Endothelial cell of umbilical vein (primary cell): ENCODE measurements around the gene NHSL2. TPM values are rescaled to one million over a fixed set of nuclear protein-coding genes. Genes with fewer than 3 reads are reported as not detected.

ENCODE experiments used
- BruUV-seq: library from RNA; stranded (reverse); fragments of 400-500 nt; replicated peaks from 2 replicates; lab custom pipeline; 2021; lab: Mats Ljungman, UMichigan
- CTCF ChIA-PET: fragments of 300-600, 350-600 bp; sonication (Branson Sonifier 250); formaldehyde crosslinking; loops from one replicate; lab custom pipeline; 2021; ENCODE audit warnings: antibody characterized with exemption, inconsistent platforms; lab: Charles Lee
- POLR2A ChIA-PET: fragments of 300-600, 350-600 bp; sonication (Branson Sonifier 250); formaldehyde crosslinking; loops from one replicate; lab custom pipeline; 2021; ENCODE audit warnings: antibody characterized with exemption, inconsistent platforms; lab: Charles Lee
- DNase-seq: peaks from one replicate; pipeline ENCODE4 v3.0.0-alpha.2; 2011; ENCODE audit warnings: low read depth, low spot score
- FAIRE-seq: peaks from 2 replicates; lab custom pipeline; 2011; peaks lifted over from hg19 to GRCh38; lab: Jason Lieb, UNC
- H2AFZ ChIP-seq: 2 replicates; pipeline ENCODE4 v1.6.0; 2012; ENCODE audit warnings: low read depth, low read length, control low read depth, inconsistent platforms
- H3K27ac ChIP-seq: 2 replicates; pipeline ENCODE4 v1.5.1; 2011; ENCODE audit warnings: low read depth, mild to moderate bottlenecking, control low read depth, low read length, moderate library complexity; ENCODE audit not compliant: insufficient read depth
- H3K27me3 ChIP-seq, 2 experiments: 2 replicates each; pipeline versions ENCODE4 v1.6.0 to v1.6.1; 2011; ENCODE audit warnings: low read length in 2 of 2, mixed read lengths in 1 of 2; ENCODE audit not compliant: control insufficient read depth in 2 of 2, insufficient read depth in 2 of 2
- H3K36me3 ChIP-seq, 2 experiments: 2 replicates in 1 of 2; 3 replicates in 1 of 2; pipeline ENCODE4 v1.5.1; 2011; ENCODE audit warnings: low read length in 2 of 2, mild to moderate bottlenecking in 1 of 2, moderate library complexity in 1 of 2; ENCODE audit not compliant: control insufficient read depth in 2 of 2, insufficient read depth in 2 of 2; ENCODE audit errors: extremely low read depth in 1 of 2
- H3K4me1 ChIP-seq: 3 replicates; pipeline ENCODE4 v1.5.1; 2011; ENCODE audit warnings: mild to moderate bottlenecking, low read length; ENCODE audit not compliant: control insufficient read depth, insufficient read depth; ENCODE audit errors: extremely low read depth
- H3K4me2 ChIP-seq: 2 replicates; pipeline ENCODE4 v1.6.1; 2011; ENCODE audit warnings: low read length, control low read depth, mixed read lengths; ENCODE audit not compliant: insufficient read depth
- H3K4me3 ChIP-seq, 3 experiments: fragments of 200-600 bp in 1 of 3; sonication (generic), shearing (Covaris generic) in 1 of 3; replicated peaks in 1 of 3; 2 replicates each; pipeline ENCODE4 v1.5.1; 2011 to 2016; ENCODE audit warnings: control low read depth in 3 of 3, low read length in 3 of 3, mild to moderate bottlenecking in 2 of 3, inconsistent platforms in 1 of 3, low read depth in 1 of 3, moderate library complexity in 1 of 3; ENCODE audit not compliant: insufficient read depth in 1 of 3
- H3K79me2 ChIP-seq: 2 replicates; pipeline ENCODE4 v1.6.0; 2012; ENCODE audit warnings: low read length, inconsistent platforms; ENCODE audit not compliant: control insufficient read depth, insufficient read depth
- H3K9ac ChIP-seq: replicated peaks from 2 replicates; pipeline ENCODE3; 2011; ENCODE audit warnings: low read length, control low read depth; ENCODE audit not compliant: insufficient read depth; ENCODE audit errors: extremely low read depth
- H3K9me1 ChIP-seq: replicated peaks from 3 replicates; pipeline ENCODE4 v1.6.0; 2011; ENCODE audit warnings: mild to moderate bottlenecking, low read length; ENCODE audit not compliant: control insufficient read depth, insufficient read depth; ENCODE audit errors: extremely low read depth
- H3K9me3 ChIP-seq: replicated peaks from 2 replicates; pipeline ENCODE4 v1.5.1; 2012; ENCODE audit warnings: low read length, inconsistent platforms; ENCODE audit not compliant: control insufficient read depth, insufficient read depth
- H4K20me1 ChIP-seq: replicated peaks from 2 replicates; pipeline ENCODE3; 2011; ENCODE audit warnings: mild to moderate bottlenecking, low read length; ENCODE audit not compliant: control insufficient read depth, insufficient read depth; ENCODE audit errors: extremely low read depth
- EZH2 ChIP-seq: IDR thresholded peaks from 2 replicates; pipeline ENCODE4 v1.6.1; 2012; ENCODE audit warnings: borderline replicate concordance, low read depth, mild to moderate bottlenecking, moderate library complexity, low read length, inconsistent platforms; ENCODE audit not compliant: severe bottlenecking
- FOS ChIP-seq: IDR thresholded peaks from 2 replicates; pipeline ENCODE4 v1.6.1; 2011; ENCODE audit warnings: mild to moderate bottlenecking, low read length, moderate library complexity, borderline replicate concordance; ENCODE audit not compliant: insufficient read depth
- GATA2 ChIP-seq: IDR thresholded peaks from 2 replicates; pipeline ENCODE4 v1.7.0; 2011; ENCODE audit warnings: low read depth, mild to moderate bottlenecking, moderate library complexity, mixed read lengths, low read length; ENCODE audit not compliant: insufficient read length, insufficient read depth
- JUN ChIP-seq: IDR thresholded peaks from 2 replicates; pipeline ENCODE4 v1.6.1; 2011; ENCODE audit warnings: borderline replicate concordance, low read depth; ENCODE audit not compliant: insufficient read length, insufficient read depth
- MYC ChIP-seq: IDR thresholded peaks from one replicate; pipeline ENCODE4 v1.6.1; 2011; ENCODE audit warnings: mild to moderate bottlenecking, low read depth, low read length
- POLR2A ChIP-seq: IDR thresholded peaks from 2 replicates; pipeline ENCODE4 v1.6.1; 2012; ENCODE audit warnings: low read depth, mild to moderate bottlenecking, control low read depth, low read length
- POLR2AphosphoS5 ChIP-seq: IDR thresholded peaks from 2 replicates; pipeline ENCODE4 v1.6.1; 2012; ENCODE audit warnings: low read depth, mild to moderate bottlenecking, control low read depth, low read length, moderate library complexity; ENCODE audit not compliant: insufficient read depth
- dilution Hi-C: fragments of 300-500 bp; cut with MboI; formaldehyde crosslinking; loops from one replicate; pipeline ENCODE4 v1.15.0; 2019; ENCODE audit warnings: low sequenced_read_pairs; ENCODE audit not compliant: extremely low pct_ligation_motif_present
- intact Hi-C: fragments of 100-400 bp; cut with micrococcal nuclease; formaldehyde crosslinking; loops from one replicate; pipeline ENCODE4 v1.10.0; 2022
- polyA plus RNA-seq, 4 experiments: library from polyadenylated mRNA; depleted of rRNA in 3 of 4; stranded (reverse) in 3 of 4; unstranded in 1 of 4; fragments of >200 nt; gene quantifications; 2 replicates each; pipeline versions ENCODE4 v1.2.1 to v1.2.3, GENCODE V29; 2011 to 2012; ENCODE audit warnings: missing spikeins in 1 of 4
- total RNA-seq: library from RNA; stranded (reverse); gene quantifications from 2 replicates; pipeline ENCODE4 v1.2.3, GENCODE V29; 2021
- TF ChIP-seq, protein P1 (sequence below), 2 donors: IDR thresholded peaks; 1 replicate in 1 of 2; 2 replicates in 1 of 2; pipeline ENCODE4 v1.5.1; 2011; ENCODE audit warnings: low read length in 2 of 2, mild to moderate bottlenecking in 2 of 2, moderate library complexity in 2 of 2, control low read depth in 1 of 2, inconsistent platforms in 1 of 2, low read depth in 1 of 2; ENCODE audit not compliant: insufficient read depth in 1 of 2; ENCODE audit errors: extremely low read depth in 1 of 2
- TF ChIP-seq, protein P2 (sequence below): IDR thresholded peaks from 2 replicates; pipeline ENCODE4 v1.6.1; 2011; ENCODE audit not compliant: insufficient read depth, insufficient read length

NHSL2 gene
- total and polyA plus RNA-seq, 2 donors (not counting 3 experiments of a cell fraction or from before 2014, with no cell fraction given), result 23.5 to 49.9 TPM

DNA sequence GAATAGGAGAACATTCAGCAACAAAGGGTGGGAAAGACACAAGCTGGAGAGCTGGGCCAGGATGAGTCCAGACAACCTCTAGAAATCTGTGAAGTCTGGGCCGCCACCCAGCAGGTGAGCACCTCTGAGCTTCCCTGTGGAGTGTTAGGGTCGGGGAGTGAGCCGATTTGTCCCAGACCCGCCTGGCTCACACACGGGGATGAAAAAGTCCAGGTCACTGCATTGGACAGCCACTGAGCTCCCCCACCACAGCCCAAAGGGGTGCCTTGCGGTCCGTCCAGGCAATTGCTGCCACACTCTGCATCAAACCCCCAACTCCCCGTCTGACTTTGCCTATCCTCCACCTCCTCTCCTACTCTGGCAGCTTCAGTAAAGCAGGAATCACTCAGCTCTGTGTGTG, 38.7 kb downstream of the NHSL2 start:
- no peaks in the 10 kb centered on the region for H3K4me1 ChIP-seq
- no peaks in the 10 kb centered on the region for H4K20me1 ChIP-seq
- H3K27me3 ChIP-seq, result peaks cover 4 to 6% of the 10 kb centered on the region in 2 experiments
- DNase-seq (no peak), FAIRE-seq (no peak)
- CTCF ChIA-PET, result no interaction called here
- no peak overlapping the region for H3K4me3 ChIP-seq
- no TSS peak for BruUV-seq
- intact Hi-C loops (no loop called here), dilution Hi-C loops (no loop called here)
- H3K79me2 ChIP-seq, result no peaks in the 10 kb centered on the region
- no peak overlapping the region for H3K9ac ChIP-seq
- no peak overlapping the region for H3K4me2 ChIP-seq
- H3K27ac ChIP-seq, result no peak overlapping the region
- H3K9me1 ChIP-seq, result no peaks in the 10 kb centered on the region
- TF ChIP-seq, protein P1, sequence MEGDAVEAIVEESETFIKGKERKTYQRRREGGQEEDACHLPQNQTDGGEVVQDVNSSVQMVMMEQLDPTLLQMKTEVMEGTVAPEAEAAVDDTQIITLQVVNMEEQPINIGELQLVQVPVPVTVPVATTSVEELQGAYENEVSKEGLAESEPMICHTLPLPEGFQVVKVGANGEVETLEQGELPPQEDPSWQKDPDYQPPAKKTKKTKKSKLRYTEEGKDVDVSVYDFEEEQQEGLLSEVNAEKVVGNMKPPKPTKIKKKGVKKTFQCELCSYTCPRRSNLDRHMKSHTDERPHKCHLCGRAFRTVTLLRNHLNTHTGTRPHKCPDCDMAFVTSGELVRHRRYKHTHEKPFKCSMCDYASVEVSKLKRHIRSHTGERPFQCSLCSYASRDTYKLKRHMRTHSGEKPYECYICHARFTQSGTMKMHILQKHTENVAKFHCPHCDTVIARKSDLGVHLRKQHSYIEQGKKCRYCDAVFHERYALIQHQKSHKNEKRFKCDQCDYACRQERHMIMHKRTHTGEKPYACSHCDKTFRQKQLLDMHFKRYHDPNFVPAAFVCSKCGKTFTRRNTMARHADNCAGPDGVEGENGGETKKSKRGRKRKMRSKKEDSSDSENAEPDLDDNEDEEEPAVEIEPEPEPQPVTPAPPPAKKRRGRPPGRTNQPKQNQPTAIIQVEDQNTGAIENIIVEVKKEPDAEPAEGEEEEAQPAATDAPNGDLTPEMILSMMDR (IDR thresholded peaks at IDR 0.05; ENCODE audit: extremely low read depth in 1 of 2, insufficient read depth in 1 of 2, low read depth in 1 of 2, low read length in 2 of 2), result no peak
- TF ChIP-seq FOS, result no peak
- no peak for TF ChIP-seq MYC
- TF ChIP-seq JUN, result no peak
- TF ChIP-seq POLR2AphosphoS5, result no peak
- TF ChIP-seq, protein P2, sequence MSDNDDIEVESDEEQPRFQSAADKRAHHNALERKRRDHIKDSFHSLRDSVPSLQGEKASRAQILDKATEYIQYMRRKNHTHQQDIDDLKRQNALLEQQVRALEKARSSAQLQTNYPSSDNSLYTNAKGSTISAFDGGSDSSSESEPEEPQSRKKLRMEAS, result no peak
- no peak for TF ChIP-seq EZH2
- no peak for TF ChIP-seq GATA2
- no peak for TF ChIP-seq POLR2A
- H2AFZ ChIP-seq, result no peak overlapping the region
- POLR2A ChIA-PET, result no interaction called here
- no peaks in the 10 kb centered on the region for H3K9me3 ChIP-seq
- H3K36me3 ChIP-seq, result no peaks in the 10 kb centered on the region
